A549 (cell line): ENCODE measurements around the gene MLH3.

Source experiments
- CTCF ChIP-seq: fragments of >200 bp; sonication (Bioruptor Twin); formaldehyde crosslinking; IDR thresholded peaks from 3 replicates; pipeline ENCODE4 v1.5.1; 2016
- EHMT2 ChIP-seq: fragments of 200-600 bp; sonication (generic); IDR thresholded peaks from 2 replicates; pipeline ENCODE4 v1.6.1; 2016; ENCODE audit warnings: antibody characterized with exemption, low read depth, mild to moderate bottlenecking, moderate library complexity
- MAX ChIP-seq: IDR thresholded peaks from 2 replicates; pipeline ENCODE4 v1.6.1; 2012
- PBX3 ChIP-seq: IDR thresholded peaks from 2 replicates; pipeline ENCODE4 v1.6.1; 2012
- PHF8 ChIP-seq: fragments of 200-600 bp; sonication (generic); IDR thresholded peaks from 2 replicates; pipeline ENCODE4 v1.6.1; 2016; ENCODE audit warnings: low read depth, mild to moderate bottlenecking, antibody characterized with exemption, moderate library complexity, borderline replicate concordance
- POLR2A ChIP-seq: IDR thresholded peaks from 2 replicates; pipeline ENCODE4 v1.6.1; 2012; ENCODE audit warnings: mild to moderate bottlenecking, low read length
- POLR2AphosphoS2 ChIP-seq: conservative IDR thresholded peaks from 2 replicates; pipeline ENCODE4 v1.6.1; 2012; ENCODE audit warnings: low read length, improper control_type of control experiment, inconsistent platforms
- REST ChIP-seq: fragments of 200-600 bp; sonication (generic); IDR thresholded peaks from 2 replicates; pipeline ENCODE4 v1.6.1; 2016; ENCODE audit warnings: antibody characterized with exemption, mild to moderate bottlenecking, moderate library complexity
- RFX5 ChIP-seq: fragments of 450-650 bp; IDR thresholded peaks from 2 replicates; pipeline ENCODE4 v1.7.1; 2014; ENCODE audit warnings: antibody characterized with exemption, mild to moderate bottlenecking, moderate library complexity

GRCh38 chr14:75002392-75003249 lies 48.6 kb downstream of the MLH3 start, which contains the start of gene EIF2B2:
- TF ChIP-seq CTCF: no peak
- TF ChIP-seq PBX3: peak; percentile 71; the same call in 1 of the 2 replicates
- no peak for TF ChIP-seq REST
- no peak for TF ChIP-seq POLR2AphosphoS2
- peak; percentile 47 for TF ChIP-seq POLR2A
- TF ChIP-seq PHF8: no peak
- 0 out of 2 replicates have a peak, but pooled peaks have one; percentile 45 for TF ChIP-seq RFX5
- no peak for TF ChIP-seq EHMT2
- peak; percentile 84 for TF ChIP-seq MAX
